Measurements from ENCODE around the gene SLC25A20. TPM values are rescaled to one million over a fixed set of nuclear protein-coding genes. Genes with fewer than 3 reads are reported as not detected.
"Not testable (repeated sequence)": the region's sequence is repeated elsewhere in the genome, so short reads cannot be mapped to it uniquely, and the experiment has no call there.

The SLC25A20 gene
- polyA plus RNA-seq, 1 donor, result 54.7 TPM

GRCh38 chr3:48847504-48848423 lies 50.9 kb downstream of the SLC25A20 start, which contains the start of gene PRKAR2A:
TSS of gene PRKAR2A (minus strand) at chr3:48847874. CDS start at chr3:48847596, 278 bp downstream.
- WGBS (ENCODE audit: insufficient coverage, low lambda C conversion rate), result 40% methylated on average over 1 of the region's 81 CpGs
- peak; percentile 89 to 91 for DNase-seq
- H3K27me3 ChIP-seq (ENCODE audit: control insufficient read depth, insufficient read depth, low read length), result no peaks in the 10 kb centered on the region
- no peaks in the 10 kb centered on the region for H3K9me3 ChIP-seq (ENCODE audit: control insufficient read depth, low read depth, low read length)
- no peaks in the 10 kb centered on the region for H3K36me3 ChIP-seq (ENCODE audit: control insufficient read depth, insufficient read depth, low read length)
- H3K27ac ChIP-seq (ENCODE audit: low read length), result peak within 1 kb of the TSS; percentile 83
- peaks cover 4% of the 10 kb centered on the region for H3K4me1 ChIP-seq (ENCODE audit: control insufficient read depth, insufficient read depth, low read length)
- H3K4me3 ChIP-seq (ENCODE audit: low read length), result peak within 1 kb of the TSS; percentile 68

GRCh38 chr3:48847053-48847503 lies 51.6 kb downstream of the SLC25A20 start:
- WGBS (ENCODE audit: insufficient coverage, low lambda C conversion rate), result no CpG with 5 or more reads among the region's 42 CpGs
- Histone ChIP-seq H3K4me1 (ENCODE audit: control insufficient read depth, insufficient read depth, low read length) (peaks cover 4% of the 10 kb centered on the region), H3K4me3 (ENCODE audit: low read length) (peak overlapping the region; percentile 68), H3K36me3 (ENCODE audit: control insufficient read depth, insufficient read depth, low read length) (no peaks in the 10 kb centered on the region), H3K27ac (ENCODE audit: low read length) (peak overlapping the region; percentile 83), H3K27me3 (ENCODE audit: control insufficient read depth, insufficient read depth, low read length) (no peaks in the 10 kb centered on the region), H3K9me3 (ENCODE audit: control insufficient read depth, low read depth, low read length) (no peaks in the 10 kb centered on the region)
- DNase-seq, result peak; percentile 37 to 75

GRCh38 chr3:48845170-48845569 lies 53.5 kb downstream of the SLC25A20 start:
- Histone ChIP-seq H3K9me3 (ENCODE audit: control insufficient read depth, low read depth, low read length) (no peaks in the 10 kb centered on the region), H3K4me3 (ENCODE audit: low read length) (no peak overlapping the region), H3K36me3 (ENCODE audit: control insufficient read depth, insufficient read depth, low read length) (no peaks in the 10 kb centered on the region), H3K27ac (ENCODE audit: low read length) (no peak overlapping the region), H3K4me1 (ENCODE audit: control insufficient read depth, insufficient read depth, low read length) (peaks cover 4% of the 10 kb centered on the region), H3K27me3 (ENCODE audit: control insufficient read depth, insufficient read depth, low read length) (no peaks in the 10 kb centered on the region)
- DNase-seq, result no peak
- WGBS (ENCODE audit: insufficient coverage, low lambda C conversion rate), result no CpG with 5 or more reads among the region's 2 CpGs

GRCh38 chr3:48837163-48837562 lies 61.5 kb downstream of the SLC25A20 start:
- 100% methylated on average over 1 of the region's 2 CpGs for WGBS (ENCODE audit: insufficient coverage, low lambda C conversion rate)
- no peak overlapping the region for H3K4me3 ChIP-seq (ENCODE audit: low read length)
- no peaks in the 10 kb centered on the region for H3K9me3 ChIP-seq (ENCODE audit: control insufficient read depth, low read depth, low read length)
- no peaks in the 10 kb centered on the region for H3K4me1 ChIP-seq (ENCODE audit: control insufficient read depth, insufficient read depth, low read length)
- no peaks in the 10 kb centered on the region for H3K27me3 ChIP-seq (ENCODE audit: control insufficient read depth, insufficient read depth, low read length)
- H3K27ac ChIP-seq (ENCODE audit: low read length), result no peak overlapping the region
- peaks cover 2% of the 10 kb centered on the region for H3K36me3 ChIP-seq (ENCODE audit: control insufficient read depth, insufficient read depth, low read length)
- no peak for DNase-seq

- DNase-seq, result no peak
- Histone ChIP-seq H3K9me3 (ENCODE audit: control insufficient read depth, low read depth, low read length) (no peaks in the 10 kb centered on the region), H3K4me1 (ENCODE audit: control insufficient read depth, insufficient read depth, low read length) (no peaks in the 10 kb centered on the region), H3K36me3 (ENCODE audit: control insufficient read depth, insufficient read depth, low read length) (peaks cover 2% of the 10 kb centered on the region), H3K27me3 (ENCODE audit: control insufficient read depth, insufficient read depth, low read length) (no peaks in the 10 kb centered on the region), H3K27ac (ENCODE audit: low read length) (no peak overlapping the region), H3K4me3 (ENCODE audit: low read length) (no peak overlapping the region)
- 100% methylated on average over 1 of the region's 11 CpGs for WGBS (ENCODE audit: insufficient coverage, low lambda C conversion rate)
Measured at GRCh38 chr3:48835650-48836366, 62.9 kb downstream of the SLC25A20 start.

- no peaks in the 10 kb centered on the region for H3K27me3 ChIP-seq (ENCODE audit: control insufficient read depth, insufficient read depth, low read length)
- no peak overlapping the region for H3K27ac ChIP-seq (ENCODE audit: low read length)
- no peak overlapping the region for H3K4me3 ChIP-seq (ENCODE audit: low read length)
- DNase-seq, result no peak
- no peaks in the 10 kb centered on the region for H3K4me1 ChIP-seq (ENCODE audit: control insufficient read depth, insufficient read depth, low read length)
- H3K36me3 ChIP-seq (ENCODE audit: control insufficient read depth, insufficient read depth, low read length), result no peaks in the 10 kb centered on the region
- H3K9me3 ChIP-seq (ENCODE audit: control insufficient read depth, low read depth, low read length), result no peaks in the 10 kb centered on the region
Measured at GRCh38 chr3:48832684-48833083, 66.0 kb downstream of the SLC25A20 start.

GRCh38 chr3:48830715-48831114 lies 68.0 kb downstream of the SLC25A20 start:
- Histone ChIP-seq H3K36me3 (ENCODE audit: control insufficient read depth, insufficient read depth, low read length) (no peaks in the 10 kb centered on the region), H3K4me1 (ENCODE audit: control insufficient read depth, insufficient read depth, low read length) (no peaks in the 10 kb centered on the region), H3K27me3 (ENCODE audit: control insufficient read depth, insufficient read depth, low read length) (no peaks in the 10 kb centered on the region), H3K27ac (ENCODE audit: low read length) (no peak overlapping the region), H3K9me3 (ENCODE audit: control insufficient read depth, low read depth, low read length) (no peaks in the 10 kb centered on the region), H3K4me3 (ENCODE audit: low read length) (no peak overlapping the region)
- no CpG with 5 or more reads among the region's 6 CpGs for WGBS (ENCODE audit: insufficient coverage, low lambda C conversion rate)
- no peak for DNase-seq

GRCh38 chr3:48829525-48829924 lies 69.2 kb downstream of the SLC25A20 start:
- not testable (repeated sequence) for H3K27ac ChIP-seq (ENCODE audit: low read length); H3K9me3 ChIP-seq (ENCODE audit: control insufficient read depth, low read depth, low read length)
- 96% methylated on average over 4 of the region's 11 CpGs for WGBS (ENCODE audit: insufficient coverage, low lambda C conversion rate)

GRCh38 chr3:48827874-48828273 lies 70.8 kb downstream of the SLC25A20 start:
- H3K27ac ChIP-seq (ENCODE audit: low read length); H3K27me3 ChIP-seq (ENCODE audit: control insufficient read depth, insufficient read depth, low read length); H3K36me3 ChIP-seq (ENCODE audit: control insufficient read depth, insufficient read depth, low read length); H3K4me1 ChIP-seq (ENCODE audit: control insufficient read depth, insufficient read depth, low read length); DNase-seq; H3K4me3 ChIP-seq (ENCODE audit: low read length); H3K9me3 ChIP-seq (ENCODE audit: control insufficient read depth, low read depth, low read length): not testable (repeated sequence)
- no CpG with 5 or more reads among the region's 10 CpGs for WGBS (ENCODE audit: insufficient coverage, low lambda C conversion rate)

More at GRCh38 chr3:48829525-48829924, 69.2 kb downstream of the SLC25A20 start:
- not testable (repeated sequence) for H3K4me3 ChIP-seq (ENCODE audit: low read length); H3K27me3 ChIP-seq (ENCODE audit: control insufficient read depth, insufficient read depth, low read length); H3K36me3 ChIP-seq (ENCODE audit: control insufficient read depth, insufficient read depth, low read length); DNase-seq; H3K4me1 ChIP-seq (ENCODE audit: control insufficient read depth, insufficient read depth, low read length)

GRCh38 chr3:48826451-48826850 lies 72.2 kb downstream of the SLC25A20 start:
- no peak for DNase-seq
- Histone ChIP-seq H3K4me3 (ENCODE audit: low read length) (no peak overlapping the region), H3K27me3 (ENCODE audit: control insufficient read depth, insufficient read depth, low read length) (no peaks in the 10 kb centered on the region), H3K9me3 (ENCODE audit: control insufficient read depth, low read depth, low read length) (no peaks in the 10 kb centered on the region), H3K4me1 (ENCODE audit: control insufficient read depth, insufficient read depth, low read length) (no peaks in the 10 kb centered on the region), H3K27ac (ENCODE audit: low read length) (no peak overlapping the region), H3K36me3 (ENCODE audit: control insufficient read depth, insufficient read depth, low read length) (no peaks in the 10 kb centered on the region)
- no CpG with 5 or more reads among the region's 2 CpGs for WGBS (ENCODE audit: insufficient coverage, low lambda C conversion rate)
